ENCODE results near the gene EFCAB11. TPM values are rescaled to one million over a fixed set of nuclear protein-coding genes. Genes with fewer than 3 reads are reported as not detected.

EFCAB11 gene
- polyA plus RNA-seq, 1 donor (not counting 4 experiments of a cell fraction or from before 2014, with no cell fraction given) = 12.9 TPM

DNA sequence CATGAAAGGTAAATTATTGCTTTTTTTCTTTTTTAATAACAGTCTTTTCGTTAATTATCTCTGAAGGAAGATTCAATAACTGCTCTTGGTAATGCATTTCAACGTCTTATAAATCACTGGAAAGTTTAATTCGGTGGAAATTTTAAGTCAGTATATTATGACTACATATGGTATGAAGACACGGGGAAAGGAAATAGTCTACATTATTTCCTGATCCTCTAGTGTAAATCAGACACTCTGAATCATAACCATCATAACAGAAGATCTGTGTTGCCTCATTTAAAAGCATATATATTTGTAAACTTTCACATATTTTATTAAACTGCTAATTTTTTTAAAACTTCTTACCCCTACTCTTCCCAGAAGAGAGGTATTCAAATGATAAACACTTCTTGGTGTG lies 53.7 kb downstream of the EFCAB11 start:
- Histone ChIP-seq H2AFZ (ENCODE audit: control insufficient read depth, low read length) (no peak overlapping the region), H3K4me3 (ENCODE audit: control insufficient read depth in 2 of 3, extremely low read depth in 1 of 3, insufficient read depth in 2 of 3, low read depth in 1 of 3, low read length in 3 of 3) (no peak overlapping the region), H3K4me2 (ENCODE audit: control insufficient read depth, extremely low read depth, insufficient read depth, low read depth, low read length) (no peak overlapping the region), H3K27me3 (ENCODE audit: control insufficient read depth, extremely low read depth, insufficient read depth, low read length) (no peaks in the 10 kb centered on the region), H3K4me1 (ENCODE audit: control insufficient read depth, extremely low read depth, insufficient read depth, low read length) (no peaks in the 10 kb centered on the region), H3K27ac (ENCODE audit: control insufficient read depth, insufficient read depth, low read length) (no peak overlapping the region), H3K9me1 (ENCODE audit: control insufficient read depth, extremely low read depth, insufficient read depth, low read length) (no peaks in the 10 kb centered on the region), H3K36me3 (ENCODE audit: control insufficient read depth in 2 of 2, extremely low read depth in 1 of 2, insufficient read depth in 2 of 2, low read length in 2 of 2) (no peaks in the 10 kb centered on the region), H3K9ac (ENCODE audit: control insufficient read depth, extremely low read depth, insufficient read depth, low read length) (no peak overlapping the region), H3K9me3 (ENCODE audit: control insufficient read depth, low read depth, low read length) (no peaks in the 10 kb centered on the region), H4K20me1 (ENCODE audit: control insufficient read depth, extremely low read depth, insufficient read depth, low read length) (no peaks in the 10 kb centered on the region), H3K79me2 (ENCODE audit: control insufficient read depth, insufficient read depth, low read length) (no peaks in the 10 kb centered on the region)
- FAIRE-seq (no peak), DNase-seq (ENCODE audit: low read depth, low spot score) (no peak)
- no peak for TF ChIP-seq EZH2 (IDR thresholded peaks at IDR 0.05; ENCODE audit: low read length)
- TF ChIP-seq, protein P1, sequence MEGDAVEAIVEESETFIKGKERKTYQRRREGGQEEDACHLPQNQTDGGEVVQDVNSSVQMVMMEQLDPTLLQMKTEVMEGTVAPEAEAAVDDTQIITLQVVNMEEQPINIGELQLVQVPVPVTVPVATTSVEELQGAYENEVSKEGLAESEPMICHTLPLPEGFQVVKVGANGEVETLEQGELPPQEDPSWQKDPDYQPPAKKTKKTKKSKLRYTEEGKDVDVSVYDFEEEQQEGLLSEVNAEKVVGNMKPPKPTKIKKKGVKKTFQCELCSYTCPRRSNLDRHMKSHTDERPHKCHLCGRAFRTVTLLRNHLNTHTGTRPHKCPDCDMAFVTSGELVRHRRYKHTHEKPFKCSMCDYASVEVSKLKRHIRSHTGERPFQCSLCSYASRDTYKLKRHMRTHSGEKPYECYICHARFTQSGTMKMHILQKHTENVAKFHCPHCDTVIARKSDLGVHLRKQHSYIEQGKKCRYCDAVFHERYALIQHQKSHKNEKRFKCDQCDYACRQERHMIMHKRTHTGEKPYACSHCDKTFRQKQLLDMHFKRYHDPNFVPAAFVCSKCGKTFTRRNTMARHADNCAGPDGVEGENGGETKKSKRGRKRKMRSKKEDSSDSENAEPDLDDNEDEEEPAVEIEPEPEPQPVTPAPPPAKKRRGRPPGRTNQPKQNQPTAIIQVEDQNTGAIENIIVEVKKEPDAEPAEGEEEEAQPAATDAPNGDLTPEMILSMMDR (optimal IDR thresholded peaks at IDR 0.05 in 1 of 3, IDR thresholded peaks at IDR 0.05 in 1 of 3, conservative IDR thresholded peaks at IDR 0.05 in 1 of 3; ENCODE audit: extremely low read depth in 1 of 3, insufficient read depth in 2 of 3, low read length in 3 of 3) = no peak
- dilution Hi-C loops (cut with MboI; ENCODE audit: extremely low pct_ligation_motif_present, low sequenced_read_pairs) = no loop called here

DNA sequence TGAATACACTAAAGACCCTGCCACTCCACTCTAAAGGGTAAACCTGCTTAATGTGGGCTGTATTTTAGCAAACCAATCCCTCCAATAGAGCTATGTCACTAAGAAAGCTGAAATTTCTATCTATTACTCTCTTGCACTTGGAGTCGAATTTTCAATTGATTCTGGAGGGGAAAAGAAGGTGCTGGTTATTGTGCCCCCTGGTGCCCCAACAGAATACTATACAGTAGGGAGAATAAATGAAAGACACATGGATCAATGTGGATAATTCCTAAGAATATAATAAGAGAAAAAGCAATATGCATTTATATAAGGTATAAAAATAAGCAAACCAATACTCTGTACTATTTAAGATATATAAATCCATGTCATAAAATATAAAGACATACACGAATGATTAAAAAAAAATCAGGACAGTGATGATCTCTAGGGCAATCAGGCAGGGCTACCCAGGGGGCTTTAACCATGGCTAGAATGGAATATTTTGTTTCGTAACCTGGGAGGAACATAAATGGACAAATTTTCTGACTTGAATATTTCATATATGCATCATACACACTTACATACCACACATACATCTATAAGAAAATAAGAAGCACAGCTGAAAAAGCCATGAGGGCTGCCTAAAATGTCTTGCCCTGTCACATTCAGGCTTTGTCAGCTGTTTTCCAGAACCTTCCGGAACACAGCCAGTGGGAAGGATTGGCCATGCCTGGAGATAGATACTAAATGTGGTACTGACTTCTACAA lies 54.4 kb downstream of the EFCAB11 start:
- TF ChIP-seq EZH2 (IDR thresholded peaks at IDR 0.05; ENCODE audit: low read length) = no peak
- TF ChIP-seq, protein P1 (optimal IDR thresholded peaks at IDR 0.05 in 1 of 3, IDR thresholded peaks at IDR 0.05 in 1 of 3, conservative IDR thresholded peaks at IDR 0.05 in 1 of 3; ENCODE audit: extremely low read depth in 1 of 3, insufficient read depth in 2 of 3, low read length in 3 of 3) = peak; percentile 36 to 42 (median 38)
- Histone ChIP-seq H3K9me3 (ENCODE audit: control insufficient read depth, low read depth, low read length) (no peaks in the 10 kb centered on the region), H3K27ac (ENCODE audit: control insufficient read depth, insufficient read depth, low read length) (no peak overlapping the region), H4K20me1 (ENCODE audit: control insufficient read depth, extremely low read depth, insufficient read depth, low read length) (no peaks in the 10 kb centered on the region), H3K79me2 (ENCODE audit: control insufficient read depth, insufficient read depth, low read length) (no peaks in the 10 kb centered on the region), H3K4me3 (ENCODE audit: control insufficient read depth in 2 of 3, extremely low read depth in 1 of 3, insufficient read depth in 2 of 3, low read depth in 1 of 3, low read length in 3 of 3) (no peak overlapping the region), H3K4me2 (ENCODE audit: control insufficient read depth, extremely low read depth, insufficient read depth, low read depth, low read length) (no peak overlapping the region), H2AFZ (ENCODE audit: control insufficient read depth, low read length) (no peak overlapping the region), H3K36me3 (ENCODE audit: control insufficient read depth in 2 of 2, extremely low read depth in 1 of 2, insufficient read depth in 2 of 2, low read length in 2 of 2) (no peaks in the 10 kb centered on the region), H3K9ac (ENCODE audit: control insufficient read depth, extremely low read depth, insufficient read depth, low read length) (no peak overlapping the region), H3K4me1 (ENCODE audit: control insufficient read depth, extremely low read depth, insufficient read depth, low read length) (no peaks in the 10 kb centered on the region), H3K9me1 (ENCODE audit: control insufficient read depth, extremely low read depth, insufficient read depth, low read length) (no peaks in the 10 kb centered on the region), H3K27me3 (ENCODE audit: control insufficient read depth, extremely low read depth, insufficient read depth, low read length) (no peaks in the 10 kb centered on the region)
- dilution Hi-C loops (cut with MboI; ENCODE audit: extremely low pct_ligation_motif_present, low sequenced_read_pairs) = no loop called here
- no peak for FAIRE-seq
- DNase-seq (ENCODE audit: low read depth, low spot score) = no peak
